ENCODE results near the gene RNF168. TPM values are rescaled to one million over a fixed set of nuclear protein-coding genes. Genes with fewer than 3 reads are reported as not detected.

RNF168 gene
- polyA plus RNA-seq, 1 donor (not counting 4 experiments of a cell fraction or from before 2014, with no cell fraction given), result 7.2 TPM

Small RNAs within 50 kb of the gene (small RNA-seq; reads per million reads assigned to genes)
- gene AC083822.1 (ENCODE audit: insufficient read length in 3 of 3, low read depth in 3 of 3, low replicate concordance in 1 of 3) (0 reads per million in 3 experiments), gene AC117490.1 (ENCODE audit: insufficient read length in 3 of 3, low read depth in 3 of 3, low replicate concordance in 1 of 3) (0 reads per million in 3 experiments), gene RPS29P3 (ENCODE audit: insufficient read length in 3 of 3, low read depth in 3 of 3, low replicate concordance in 1 of 3) (0 reads per million in 3 experiments)

Other genes starting within 250 kb of the RNF168 start
- gene PCYT1A, start 216.0 kb downstream of the RNF168 start, polyA plus RNA-seq, result 108 to 145 TPM (median 119 TPM) in 3 replicates
- gene DYNLT2B, start 185.5 kb downstream of the RNF168 start, polyA plus RNA-seq, result 24.5 to 40.0 TPM (median 31.1 TPM) in 3 replicates
- 2.3 to 4.0 TPM (median 3.7 TPM) in 3 replicates for gene TM4SF19, start 165.4 kb downstream of the RNF168 start, polyA plus RNA-seq
- 13.7 to 22.6 TPM (median 19.7 TPM) in 3 replicates for gene UBXN7, start 71.3 kb downstream of the RNF168 start, polyA plus RNA-seq
- not detected in 3 replicates for gene SMCO1, start 11.6 kb upstream of the RNF168 start, polyA plus RNA-seq
- 9.8 to 14.2 TPM (median 10.4 TPM) in 3 replicates for gene WDR53, start 64.8 kb upstream of the RNF168 start, polyA plus RNA-seq
- 9.2 to 17.9 TPM (median 10.0 TPM) in 3 replicates for gene FBXO45, start 64.9 kb upstream of the RNF168 start, polyA plus RNA-seq
- 0.02 to 0.05 TPM (median 0.03 TPM) in 3 replicates for gene NRROS, start 135.9 kb upstream of the RNF168 start, polyA plus RNA-seq
- 1.4 to 3.1 TPM (median 2.3 TPM) in 3 replicates for gene CEP19, start 208.5 kb upstream of the RNF168 start, polyA plus RNA-seq
- gene PIGX, start 208.6 kb upstream of the RNF168 start, polyA plus RNA-seq, result 17.2 to 25.0 TPM (median 19.0 TPM) in 3 replicates
- gene PAK2, start 236.1 kb upstream of the RNF168 start, polyA plus RNA-seq, result 37.2 to 59.4 TPM (median 52.3 TPM) in 3 replicates